Stimulated activated effector memory CD8-positive, alpha-beta T cell treated with anti-CD3 and anti-CD28 coated beads, Interleukin-12 subunit alpha, Interleukin-12 subunit beta, amount 100 ng/mL, for 72 hours (primary cell): Measurements from ENCODE around the gene PLBD2.
A peak's percentile ranks its signal among the peaks of the same experiment; 100 is the strongest.

ENCODE experiments used
- ATAC-seq: fragments of 150-1000 bp; cut with Tn5 transposase; 2 replicates; pipeline ENCODE4 v1.10.0; 2021
- DNase-seq, 2 donors: peaks; one replicate each; pipeline ENCODE4 v3.0.0; 2021 to 2022; ENCODE audit warnings: low spot score in 2 of 2
- H3K27ac Mint-ChIP-seq: one replicate; pipeline ENCODE4 v1.8.0; 2022; ENCODE audit warnings: mild to moderate bottlenecking, mixed read lengths
- H3K36me3 Mint-ChIP-seq: one replicate; pipeline ENCODE4 v1.8.0; 2022; ENCODE audit warnings: mild to moderate bottlenecking, mixed read lengths
- H3K4me1 Mint-ChIP-seq: one replicate; pipeline ENCODE4 v1.8.0; 2022; ENCODE audit warnings: mixed read lengths
- H3K4me3 Mint-ChIP-seq: one replicate; pipeline ENCODE4 v1.8.0; 2022; ENCODE audit warnings: mild to moderate bottlenecking, mixed read lengths
- H3K9me3 Mint-ChIP-seq: one replicate; pipeline ENCODE4 v1.8.0; 2022; ENCODE audit warnings: mixed read lengths

Gene PLBD2, protein sequence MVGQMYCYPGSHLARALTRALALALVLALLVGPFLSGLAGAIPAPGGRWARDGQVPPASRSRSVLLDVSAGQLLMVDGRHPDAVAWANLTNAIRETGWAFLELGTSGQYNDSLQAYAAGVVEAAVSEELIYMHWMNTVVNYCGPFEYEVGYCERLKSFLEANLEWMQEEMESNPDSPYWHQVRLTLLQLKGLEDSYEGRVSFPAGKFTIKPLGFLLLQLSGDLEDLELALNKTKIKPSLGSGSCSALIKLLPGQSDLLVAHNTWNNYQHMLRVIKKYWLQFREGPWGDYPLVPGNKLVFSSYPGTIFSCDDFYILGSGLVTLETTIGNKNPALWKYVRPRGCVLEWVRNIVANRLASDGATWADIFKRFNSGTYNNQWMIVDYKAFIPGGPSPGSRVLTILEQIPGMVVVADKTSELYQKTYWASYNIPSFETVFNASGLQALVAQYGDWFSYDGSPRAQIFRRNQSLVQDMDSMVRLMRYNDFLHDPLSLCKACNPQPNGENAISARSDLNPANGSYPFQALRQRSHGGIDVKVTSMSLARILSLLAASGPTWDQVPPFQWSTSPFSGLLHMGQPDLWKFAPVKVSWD

DNA sequence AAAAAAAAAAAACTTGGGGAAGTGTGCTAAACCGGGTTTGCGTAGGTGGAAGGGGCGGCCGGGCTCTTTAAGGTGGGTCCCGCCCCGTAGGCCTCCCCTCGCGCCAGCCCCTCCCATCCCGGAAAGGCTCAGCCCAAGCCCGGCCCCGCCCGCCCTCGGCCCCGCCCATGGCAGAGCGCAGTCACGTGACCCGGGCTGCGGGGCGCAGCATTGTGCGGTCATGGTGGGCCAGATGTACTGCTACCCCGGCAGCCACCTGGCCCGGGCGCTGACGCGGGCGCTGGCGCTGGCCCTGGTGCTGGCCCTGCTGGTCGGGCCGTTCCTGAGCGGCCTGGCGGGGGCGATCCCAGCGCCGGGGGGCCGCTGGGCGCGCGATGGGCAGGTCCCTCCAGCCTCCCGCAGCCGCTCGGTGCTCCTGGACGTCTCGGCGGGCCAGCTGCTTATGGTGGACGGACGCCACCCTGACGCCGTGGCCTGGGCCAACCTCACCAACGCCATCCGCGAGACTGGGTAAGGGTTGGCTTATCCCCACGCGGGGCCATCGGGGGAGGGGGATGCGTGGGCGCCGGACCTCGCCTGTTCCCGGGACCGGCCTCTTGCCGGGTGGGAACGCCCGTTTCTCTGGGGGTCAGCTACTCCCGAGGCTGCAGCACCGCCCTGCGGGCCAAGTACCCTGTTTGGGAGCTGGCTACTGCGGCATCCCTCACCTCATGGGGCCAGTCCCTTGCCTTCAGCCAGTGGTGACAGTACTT lies at the start of gene PLBD2:
Gene PLBD2 (plus strand): TSS at position 207 of the 752 bp plus-strand sequence. CDS start 14 bp downstream, at position 221.
- ATAC-seq (peak; percentile 95), DNase-seq (peak; percentile 89 to 94)
- H3K27ac Mint-ChIP-seq = peak within 1 kb of the TSS; percentile 90
- H3K4me3 Mint-ChIP-seq = peak within 1 kb of the TSS; percentile 90
- no peaks in the 10 kb centered on the region for H3K9me3 Mint-ChIP-seq
- peaks cover 23% of the 10 kb centered on the region for H3K4me1 Mint-ChIP-seq
- peaks cover 6% of the 10 kb centered on the region for H3K36me3 Mint-ChIP-seq

DNA sequence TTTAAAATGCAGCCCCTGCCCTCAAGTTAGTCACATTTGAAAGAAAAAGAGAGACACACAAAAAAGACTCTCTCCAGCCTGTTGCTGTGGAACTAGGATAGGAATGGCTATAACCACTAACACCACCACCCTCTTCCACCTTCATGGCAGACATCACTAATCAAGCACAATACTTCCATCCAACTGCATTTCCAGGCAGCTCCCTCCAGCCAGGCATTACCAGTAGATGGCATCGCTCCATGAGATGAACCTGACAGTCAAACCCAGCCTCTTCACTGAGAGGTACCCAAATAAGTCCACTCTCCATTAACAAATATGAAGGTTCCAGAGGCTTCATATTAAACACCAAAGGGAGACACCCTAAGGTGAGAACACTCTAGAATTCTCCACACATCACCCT lies 47.9 kb upstream of the PLBD2 start:
- no peaks in the 10 kb centered on the region for H3K9me3 Mint-ChIP-seq
- ATAC-seq = no peak
- H3K36me3 Mint-ChIP-seq = peaks cover 67% of the 10 kb centered on the region
- H3K4me1 Mint-ChIP-seq = no peaks in the 10 kb centered on the region
- H3K4me3 Mint-ChIP-seq = no peak overlapping the region
- no peak overlapping the region for H3K27ac Mint-ChIP-seq
- DNase-seq = no peak

DNA sequence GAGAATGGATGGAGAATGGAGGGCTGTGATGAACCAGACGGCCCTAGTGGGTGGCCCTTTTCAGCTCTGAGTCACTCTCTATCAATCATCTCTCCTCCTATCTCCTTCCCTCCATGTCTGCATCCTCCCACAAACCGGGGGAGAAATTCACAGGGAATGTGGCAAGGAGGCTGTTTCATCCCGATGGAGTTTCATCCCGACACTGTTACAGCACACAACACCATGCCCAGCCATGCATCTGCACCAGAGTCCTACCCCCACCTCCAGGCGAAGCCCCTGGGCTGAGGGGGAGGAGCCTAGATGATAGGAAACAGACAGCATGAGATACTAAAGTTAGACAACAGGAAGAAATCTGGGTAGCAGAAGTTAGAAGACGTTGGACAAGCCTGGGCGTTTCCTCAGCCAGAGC lies 44.3 kb upstream of the PLBD2 start:
- DNase-seq = no peak
- no peak overlapping the region for H3K4me3 Mint-ChIP-seq

DNA sequence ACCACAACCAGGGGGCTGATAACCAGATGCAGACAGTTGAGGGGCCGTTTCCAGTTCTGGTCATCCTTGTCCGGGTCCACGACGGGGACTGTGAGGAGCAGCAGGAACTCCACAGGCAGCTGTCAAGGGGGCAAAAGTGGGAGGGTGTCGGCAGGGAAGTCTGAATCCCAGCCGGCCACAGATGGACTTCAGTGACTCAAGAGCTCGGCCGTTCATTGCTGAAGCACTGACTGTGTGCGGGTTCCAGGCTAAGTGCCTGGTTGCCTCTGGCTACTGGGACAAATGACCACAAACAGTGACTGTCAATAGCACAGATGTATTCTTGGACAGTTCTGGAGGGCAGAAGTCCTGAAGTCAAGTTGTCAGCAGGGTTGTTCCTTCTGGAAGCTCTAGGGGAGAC lies 43.0 kb upstream of the PLBD2 start:
- Mint-ChIP-seq H3K9me3 (no peaks in the 10 kb centered on the region), H3K4me3 (no peak overlapping the region), H3K27ac (no peak overlapping the region), H3K4me1 (peaks cover 7% of the 10 kb centered on the region), H3K36me3 (peaks cover 57% of the 10 kb centered on the region)
- DNase-seq (no peak), ATAC-seq (no peak)

More for the DNA sequence above, 44.3 kb upstream of the PLBD2 start:
- H3K9me3 Mint-ChIP-seq = no peaks in the 10 kb centered on the region
- H3K36me3 Mint-ChIP-seq = peaks cover 65% of the 10 kb centered on the region
- ATAC-seq = no peak
- peaks cover 7% of the 10 kb centered on the region for H3K4me1 Mint-ChIP-seq
- peak overlapping the region; percentile 67 for H3K27ac Mint-ChIP-seq

DNA sequence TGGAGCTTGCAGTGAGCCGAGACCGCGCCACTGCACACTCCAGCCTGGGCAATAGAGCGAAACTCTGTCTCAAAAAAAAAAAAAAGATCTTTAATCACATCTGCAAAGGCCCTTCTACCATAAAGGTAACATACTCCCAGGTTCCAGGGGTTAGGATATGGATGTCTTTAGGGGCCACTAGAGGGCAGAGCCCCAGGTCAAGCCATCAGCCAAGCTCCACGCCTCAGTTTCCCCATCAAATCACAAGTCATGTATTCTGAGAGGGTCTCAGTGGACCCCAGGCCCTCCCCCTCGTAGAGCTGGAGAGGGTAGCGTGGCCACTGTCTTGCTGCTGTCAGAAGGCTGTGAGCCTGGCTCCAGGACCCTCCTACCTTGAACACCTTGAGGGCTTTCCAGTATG lies 42.2 kb upstream of the PLBD2 start:
- peaks cover 7% of the 10 kb centered on the region for H3K4me1 Mint-ChIP-seq
- peaks cover 49% of the 10 kb centered on the region for H3K36me3 Mint-ChIP-seq
- no peak for DNase-seq
- no peak for ATAC-seq
- no peaks in the 10 kb centered on the region for H3K9me3 Mint-ChIP-seq
- no peak overlapping the region for H3K27ac Mint-ChIP-seq
- H3K4me3 Mint-ChIP-seq = no peak overlapping the region

DNA sequence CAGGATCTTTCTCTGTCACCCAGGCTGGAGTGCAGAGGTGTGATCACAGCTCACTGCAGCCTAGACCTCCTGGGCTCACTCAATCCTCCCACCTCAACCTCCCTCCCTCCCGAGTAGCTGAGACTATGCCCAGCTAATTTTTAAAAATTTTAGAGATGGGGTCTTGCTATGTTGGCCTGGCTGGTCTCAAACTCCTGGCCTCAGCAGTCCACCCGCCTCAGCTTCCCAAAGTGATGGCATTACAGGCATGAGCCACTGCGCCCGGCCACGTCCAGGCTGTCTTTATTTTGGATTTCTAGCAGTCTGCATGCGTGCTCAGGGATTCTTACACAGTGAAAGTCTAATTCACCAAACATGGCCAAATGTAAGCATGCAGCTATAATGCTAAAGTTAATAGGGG lies 41.3 kb upstream of the PLBD2 start:
- no peak overlapping the region for H3K4me3 Mint-ChIP-seq
- H3K36me3 Mint-ChIP-seq = peaks cover 48% of the 10 kb centered on the region
- H3K27ac Mint-ChIP-seq = no peak overlapping the region
- H3K9me3 Mint-ChIP-seq = no peaks in the 10 kb centered on the region
- no peak for ATAC-seq
- H3K4me1 Mint-ChIP-seq = peaks cover 7% of the 10 kb centered on the region
- no peak for DNase-seq

DNA sequence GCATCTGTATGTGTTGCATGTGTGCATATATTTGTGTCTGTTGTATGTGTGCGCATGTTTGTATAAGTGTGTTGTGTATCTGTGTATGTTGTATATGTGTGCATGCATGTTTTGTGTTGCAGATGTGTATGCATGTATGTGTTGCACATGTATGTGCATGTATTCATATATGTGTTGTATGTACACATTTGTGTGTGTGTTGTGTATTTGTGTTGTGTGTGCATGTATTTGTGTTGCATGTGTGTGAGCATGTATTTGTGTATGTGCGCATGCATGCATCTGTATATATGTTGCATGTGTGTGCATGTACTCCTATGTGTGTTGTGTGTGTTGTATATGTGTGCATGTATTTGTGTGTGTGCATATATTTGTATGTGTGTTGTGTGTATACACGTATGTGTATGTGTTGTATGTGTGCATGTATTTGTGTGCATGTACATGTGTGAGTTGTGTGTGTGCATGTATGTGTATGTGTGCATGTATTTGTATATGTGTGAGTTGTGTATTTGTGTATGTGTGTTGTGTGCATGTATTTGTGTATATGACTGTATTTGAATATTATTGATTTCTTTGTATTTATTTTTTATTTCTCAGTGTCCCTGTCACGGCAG lies 40.2 kb upstream of the PLBD2 start:
- ATAC-seq = no peak
- Mint-ChIP-seq H3K4me1 (peaks cover 7% of the 10 kb centered on the region), H3K9me3 (no peaks in the 10 kb centered on the region), H3K4me3 (no peak overlapping the region), H3K36me3 (peaks cover 49% of the 10 kb centered on the region), H3K27ac (no peak overlapping the region)
- no peak for DNase-seq

DNA sequence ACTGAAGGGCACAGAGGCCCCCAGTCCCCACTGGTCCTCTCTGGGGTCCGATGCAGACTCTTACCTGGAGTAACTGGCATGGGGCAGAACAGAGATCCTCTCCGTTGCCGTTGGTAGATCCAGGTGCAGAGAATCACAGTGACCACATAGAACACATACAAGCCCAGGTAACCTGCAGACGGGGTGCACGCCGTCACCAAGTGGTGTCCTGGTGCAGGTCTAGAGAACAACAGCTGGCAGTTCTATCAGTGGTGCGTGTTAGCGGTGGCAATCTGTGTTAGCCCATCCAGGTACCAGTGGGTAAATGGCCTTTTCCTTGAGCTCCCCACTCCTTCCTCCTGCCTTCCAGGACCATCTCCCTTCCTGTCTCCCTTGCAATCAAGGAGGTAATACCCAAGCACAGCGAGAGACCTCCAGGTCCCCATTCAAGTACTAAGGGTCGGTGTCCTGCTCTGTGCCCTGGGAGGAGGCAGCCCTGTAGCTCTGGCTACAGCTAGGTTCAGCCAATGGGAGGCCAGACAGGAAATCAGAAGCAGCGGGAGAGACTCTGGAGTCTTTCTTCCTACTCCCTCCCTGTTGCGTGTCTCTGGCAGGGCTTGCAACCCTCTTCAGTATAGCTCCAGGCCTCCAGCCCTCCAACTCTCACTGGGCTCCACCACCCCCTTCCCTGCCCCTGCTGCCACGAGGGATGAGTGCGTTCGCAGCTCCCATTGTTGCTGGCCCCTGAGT lies 39.3 kb upstream of the PLBD2 start:
- Mint-ChIP-seq H3K4me1 (peaks cover 13% of the 10 kb centered on the region), H3K9me3 (no peaks in the 10 kb centered on the region), H3K4me3 (no peak overlapping the region), H3K36me3 (peaks cover 42% of the 10 kb centered on the region), H3K27ac (peak overlapping the region; percentile 41)
- ATAC-seq (no peak), DNase-seq (no peak)

DNA sequence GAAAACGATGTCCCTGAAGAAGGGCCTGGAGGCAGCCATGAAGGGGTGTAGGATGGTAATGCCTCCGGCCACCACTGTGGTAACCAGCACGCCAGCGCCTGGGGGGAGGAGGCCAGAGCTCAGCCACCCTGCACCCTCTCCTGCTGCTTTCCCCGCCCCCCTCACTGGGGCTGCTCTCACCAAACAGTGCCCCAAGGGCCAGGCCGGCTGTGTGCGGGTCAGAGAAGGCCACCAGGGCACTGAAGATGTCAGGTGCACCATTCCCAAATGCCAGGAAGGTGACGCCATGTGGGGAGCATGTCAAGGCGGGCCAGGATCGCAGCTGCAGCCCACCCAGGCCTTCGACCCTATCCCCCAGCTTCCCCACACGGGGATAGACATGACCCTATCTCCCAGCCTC lies 38.0 kb upstream of the PLBD2 start:
- peaks cover 13% of the 10 kb centered on the region for H3K4me1 Mint-ChIP-seq
- H3K36me3 Mint-ChIP-seq = peaks cover 36% of the 10 kb centered on the region
- DNase-seq (no peak), ATAC-seq (no peak)
- no peaks in the 10 kb centered on the region for H3K9me3 Mint-ChIP-seq
- H3K27ac Mint-ChIP-seq = peak overlapping the region; percentile 41
- no peak overlapping the region for H3K4me3 Mint-ChIP-seq

DNA sequence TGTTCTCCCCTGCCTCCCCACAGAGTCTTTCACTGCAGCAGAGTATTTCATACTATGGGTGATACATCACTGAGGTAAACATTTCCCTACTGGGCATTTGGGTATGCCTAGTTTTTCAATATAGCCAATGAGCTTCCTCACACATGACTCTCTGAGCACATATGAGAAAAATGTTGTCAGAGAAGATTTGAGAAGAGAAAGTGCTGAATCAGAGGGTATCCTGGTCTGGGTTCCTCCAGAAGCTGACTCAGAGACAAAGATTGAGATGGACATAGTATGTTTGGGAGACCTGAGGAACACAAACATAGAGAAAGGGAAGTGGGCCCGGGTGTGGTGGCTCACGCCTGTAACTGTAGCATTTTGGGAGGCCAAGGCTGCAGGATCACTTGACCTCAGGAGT lies 36.0 kb upstream of the PLBD2 start:
- Mint-ChIP-seq H3K36me3 (peaks cover 33% of the 10 kb centered on the region), H3K27ac (peak overlapping the region; percentile 74), H3K4me1 (peaks cover 18% of the 10 kb centered on the region), H3K9me3 (no peaks in the 10 kb centered on the region), H3K4me3 (no peak overlapping the region)
- ATAC-seq = no peak
- DNase-seq = no peak

DNA sequence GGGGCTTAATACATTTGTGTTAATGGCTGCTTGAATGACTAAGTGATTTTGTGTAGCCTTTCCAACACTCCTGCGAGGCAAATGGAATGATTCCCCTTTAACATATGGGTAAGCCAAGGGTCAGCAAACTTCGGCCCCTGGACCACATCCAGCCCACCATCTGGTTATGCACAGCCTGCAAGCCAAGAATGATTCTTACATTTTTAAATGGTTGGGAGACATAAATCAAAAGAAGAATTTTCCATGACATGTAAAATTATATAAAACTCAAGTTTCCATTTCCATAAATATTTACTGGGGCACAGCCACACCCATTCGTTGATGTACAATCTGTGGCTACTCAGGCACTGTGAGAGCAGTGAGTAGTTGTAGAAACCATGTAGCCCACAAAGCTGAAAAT lies 32.5 kb upstream of the PLBD2 start:
- Mint-ChIP-seq H3K4me3 (no peak overlapping the region), H3K36me3 (peaks cover 36% of the 10 kb centered on the region), H3K9me3 (no peaks in the 10 kb centered on the region), H3K4me1 (peaks cover 27% of the 10 kb centered on the region), H3K27ac (no peak overlapping the region)
- no peak for DNase-seq
- ATAC-seq = no peak

DNA sequence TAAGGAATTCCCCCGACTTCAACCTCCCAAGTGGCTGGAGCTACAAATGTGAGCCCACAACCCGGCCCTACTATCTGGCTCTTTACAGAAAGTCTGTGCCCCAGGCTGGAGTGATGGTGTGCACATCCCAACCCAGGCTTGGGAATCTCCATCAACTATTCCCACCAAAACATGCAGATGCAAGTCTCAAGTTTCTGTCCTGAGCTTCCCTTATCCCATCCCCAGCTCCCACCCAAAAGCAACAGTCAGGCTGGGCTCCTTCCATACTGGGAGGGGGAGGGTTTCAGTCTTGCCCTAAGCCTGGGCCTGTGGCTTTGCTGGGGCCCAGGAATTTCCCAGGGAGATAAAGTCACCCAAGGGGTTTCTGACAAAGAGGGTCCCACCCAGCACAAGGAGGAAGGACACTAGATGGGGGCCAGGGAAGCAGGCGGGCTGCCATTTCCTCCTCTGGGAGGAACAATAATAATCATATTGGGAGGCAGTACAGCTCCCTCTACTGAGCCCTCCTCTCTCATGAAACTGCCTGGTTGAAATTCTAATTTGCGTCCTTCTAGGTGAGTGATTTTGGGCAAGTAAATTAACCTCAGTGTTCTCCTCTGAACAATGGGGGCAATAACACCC lies 31.5 kb upstream of the PLBD2 start:
- no peaks in the 10 kb centered on the region for H3K9me3 Mint-ChIP-seq
- H3K4me1 Mint-ChIP-seq = peaks cover 31% of the 10 kb centered on the region
- peaks cover 39% of the 10 kb centered on the region for H3K36me3 Mint-ChIP-seq
- ATAC-seq (no peak), DNase-seq (no peak)
- peak overlapping the region; percentile 45 for H3K27ac Mint-ChIP-seq
- H3K4me3 Mint-ChIP-seq = no peak overlapping the region

DNA sequence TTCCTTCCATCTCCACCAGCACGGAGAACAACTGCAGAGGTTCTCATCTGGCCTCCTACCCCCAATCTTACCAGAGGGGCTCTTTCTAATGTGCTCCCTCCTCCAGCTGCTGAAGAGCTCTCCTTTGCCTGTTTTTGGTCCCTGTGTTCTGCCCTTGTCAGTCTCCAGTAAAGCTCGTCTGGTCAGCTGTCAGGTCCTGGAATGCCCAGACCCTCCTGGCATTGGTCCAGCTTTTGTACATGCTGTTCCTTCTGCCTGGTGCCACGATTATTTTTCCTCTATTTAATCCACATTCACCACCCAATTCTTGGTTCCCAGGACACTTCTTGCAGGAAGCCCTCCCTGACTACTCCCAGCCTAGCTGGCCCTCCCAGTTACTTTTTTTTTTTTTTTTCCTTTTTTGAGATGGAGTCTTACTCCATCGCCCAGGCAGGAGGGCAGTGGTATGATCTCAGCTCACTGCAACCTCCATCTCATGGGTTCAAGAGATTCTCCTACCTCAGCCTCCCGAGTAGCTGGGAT lies 30.0 kb upstream of the PLBD2 start:
- H3K4me3 Mint-ChIP-seq = no peak overlapping the region
- H3K36me3 Mint-ChIP-seq = peaks cover 39% of the 10 kb centered on the region
- peaks cover 38% of the 10 kb centered on the region for H3K4me1 Mint-ChIP-seq
- H3K27ac Mint-ChIP-seq = peak overlapping the region; percentile 74
- ATAC-seq (no peak), DNase-seq (no peak)
- no peaks in the 10 kb centered on the region for H3K9me3 Mint-ChIP-seq

DNA sequence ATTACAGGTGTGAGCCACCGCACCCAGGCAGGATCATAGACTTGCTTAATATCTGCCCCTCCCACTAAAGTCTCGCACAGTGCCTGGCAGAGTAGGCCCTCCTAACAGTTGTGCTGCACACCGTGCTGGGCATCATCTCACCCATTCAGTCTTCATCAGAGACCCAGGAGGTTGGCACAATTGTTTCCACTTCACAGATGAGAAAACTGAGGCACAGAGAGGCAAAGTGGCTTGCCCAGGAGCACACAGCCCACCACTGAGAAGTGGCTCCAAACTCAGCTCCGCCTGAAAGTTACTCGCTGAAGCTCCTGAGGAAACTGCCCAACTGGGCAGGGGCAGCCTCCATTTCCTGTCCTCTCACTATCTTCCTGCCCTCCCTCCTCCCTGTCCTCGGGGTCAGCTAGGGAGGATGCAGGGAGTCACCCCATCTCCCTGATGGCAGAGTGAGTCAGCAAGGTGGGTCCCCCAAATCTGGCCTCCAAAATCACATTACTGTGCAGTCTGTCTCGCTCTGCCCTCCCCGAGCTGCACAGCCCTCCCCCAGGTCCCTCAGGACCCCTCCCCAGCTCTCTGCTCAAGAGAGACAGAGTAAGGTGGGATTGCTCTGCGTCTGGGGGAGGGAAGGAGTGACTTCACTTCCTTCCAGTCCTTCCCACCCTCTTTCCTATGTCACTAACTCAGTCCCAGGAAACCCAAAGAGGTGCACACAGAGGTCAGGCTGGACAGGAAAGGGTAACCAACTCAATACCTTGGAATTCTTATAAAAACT lies 29.2 kb upstream of the PLBD2 start:
- DNase-seq = no peak
- ATAC-seq = no peak
- Mint-ChIP-seq H3K9me3 (no peaks in the 10 kb centered on the region), H3K4me3 (no peak overlapping the region), H3K36me3 (peaks cover 39% of the 10 kb centered on the region), H3K27ac (peak overlapping the region; percentile 74), H3K4me1 (peaks cover 39% of the 10 kb centered on the region)
